GM18517 (cell line): ENCODE measurements around the gene GRIP1.
"Not testable (repeated sequence)": the region's sequence is repeated elsewhere in the genome, so short reads cannot be mapped to it uniquely, and the experiment has no call there.

Source experiments
- ATAC-seq: cut with Tn5 transposase; IDR thresholded peaks from one replicate; pipeline ENCODE4 v1.9.1; 2021; ENCODE audit warnings: mild to moderate bottlenecking, moderate library complexity; ENCODE audit not compliant: unreplicated experiment

GRIP1 gene

GRCh38 chr12:66538970-66539369 is 139.9 kb downstream of the GRIP1 start:
- ATAC-seq = no peak

GRCh38 chr12:66537876-66538275 is 141.0 kb downstream of the GRIP1 start:
- no peak for ATAC-seq

GRCh38 chr12:66533767-66534166 is 145.1 kb downstream of the GRIP1 start:
- ATAC-seq = no peak

GRCh38 chr12:66531766-66532165 is 147.1 kb downstream of the GRIP1 start:
- ATAC-seq = no peak

GRCh38 chr12:66529934-66530333 is 148.9 kb downstream of the GRIP1 start:
- ATAC-seq = no peak

- ATAC-seq = no peak
These were observed 162.3 kb downstream of the GRIP1 start for GRCh38 chr12:66516561-66516960.

GRCh38 chr12:66516133-66516532 is 162.7 kb downstream of the GRIP1 start:
- ATAC-seq = no peak

GRCh38 chr12:66514581-66514980 is 164.3 kb downstream of the GRIP1 start:
- ATAC-seq = no peak

GRCh38 chr12:66508025-66508424 is 170.9 kb downstream of the GRIP1 start:
- ATAC-seq = no peak

- ATAC-seq = no peak
These were observed 175.1 kb downstream of the GRIP1 start for GRCh38 chr12:66503746-66504145.

GRCh38 chr12:66502911-66503310 is 176.0 kb downstream of the GRIP1 start:
- no peak for ATAC-seq

GRCh38 chr12:66500841-66501240 is 178.0 kb downstream of the GRIP1 start:
- peak; percentile 74 for ATAC-seq

- ATAC-seq = no peak
These were observed 178.8 kb downstream of the GRIP1 start for GRCh38 chr12:66500091-66500490.

GRCh38 chr12:66499000-66499399 is 179.9 kb downstream of the GRIP1 start:
- ATAC-seq = no peak

- ATAC-seq = not testable (repeated sequence)
These were observed 180.8 kb downstream of the GRIP1 start for GRCh38 chr12:66498059-66498458.

- no peak for ATAC-seq
These were observed 181.6 kb downstream of the GRIP1 start for GRCh38 chr12:66497008-66497897.

GRCh38 chr12:66496595-66496994 is 182.3 kb downstream of the GRIP1 start:
- ATAC-seq = no peak

GRCh38 chr12:66495709-66496108 is 183.2 kb downstream of the GRIP1 start:
- no peak for ATAC-seq

GRCh38 chr12:66493819-66494218 is 185.1 kb downstream of the GRIP1 start:
- ATAC-seq = no peak

GRCh38 chr12:66491853-66492252 is 187.0 kb downstream of the GRIP1 start:
- ATAC-seq = no peak

GRCh38 chr12:66482351-66483203 is 196.3 kb downstream of the GRIP1 start:
- no peak for ATAC-seq

GRCh38 chr12:66467932-66468331 is 210.9 kb downstream of the GRIP1 start:
- ATAC-seq = no peak
